GM21528 (cell line): ENCODE measurements around the gene BPIFB6.

Experiments used
- ATAC-seq: cut with Tn5 transposase; IDR thresholded peaks from one replicate; pipeline ENCODE4 v1.9.1; 2021; ENCODE audit warnings: mild to moderate bottlenecking, moderate library complexity; ENCODE audit not compliant: unreplicated experiment, low FRiP score

Gene BPIFB6

DNA sequence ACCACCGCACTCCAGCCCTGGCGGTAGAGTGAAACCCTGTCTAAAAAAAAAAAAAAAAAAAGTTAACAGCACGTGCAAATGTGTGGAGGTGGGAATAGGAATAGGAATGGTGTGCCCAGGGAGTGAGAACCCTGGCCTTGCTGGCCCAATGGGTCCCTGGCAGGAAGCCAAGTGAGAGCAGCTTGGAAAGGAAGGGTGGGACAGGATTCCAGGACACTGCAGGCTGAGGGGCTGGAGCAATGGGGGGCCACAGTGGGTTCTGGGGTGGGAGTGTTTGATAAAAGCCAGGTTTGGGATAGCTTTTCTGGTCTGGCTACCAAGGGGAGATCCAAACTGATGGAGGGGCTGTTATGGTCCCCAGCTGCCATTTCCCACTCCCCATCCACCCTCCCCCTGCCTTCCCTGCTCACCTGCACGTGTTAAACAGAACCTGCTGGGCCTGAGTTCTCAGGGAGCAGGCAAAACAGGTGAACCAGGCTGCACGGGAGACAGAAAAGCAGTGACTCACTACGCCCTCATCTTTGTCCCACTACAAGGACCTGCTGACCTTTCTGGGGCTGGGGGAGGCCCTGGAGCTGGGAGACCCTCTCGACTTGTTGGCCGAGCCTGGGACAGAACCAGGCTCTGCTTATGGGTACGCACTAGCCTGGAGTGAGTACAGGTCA is 30.5 kb upstream of the BPIFB6 start:
- ATAC-seq = no peak

GRCh38 chr20:33002087-33002808 is 29.2 kb upstream of the BPIFB6 start:
- ATAC-seq = no peak

DNA sequence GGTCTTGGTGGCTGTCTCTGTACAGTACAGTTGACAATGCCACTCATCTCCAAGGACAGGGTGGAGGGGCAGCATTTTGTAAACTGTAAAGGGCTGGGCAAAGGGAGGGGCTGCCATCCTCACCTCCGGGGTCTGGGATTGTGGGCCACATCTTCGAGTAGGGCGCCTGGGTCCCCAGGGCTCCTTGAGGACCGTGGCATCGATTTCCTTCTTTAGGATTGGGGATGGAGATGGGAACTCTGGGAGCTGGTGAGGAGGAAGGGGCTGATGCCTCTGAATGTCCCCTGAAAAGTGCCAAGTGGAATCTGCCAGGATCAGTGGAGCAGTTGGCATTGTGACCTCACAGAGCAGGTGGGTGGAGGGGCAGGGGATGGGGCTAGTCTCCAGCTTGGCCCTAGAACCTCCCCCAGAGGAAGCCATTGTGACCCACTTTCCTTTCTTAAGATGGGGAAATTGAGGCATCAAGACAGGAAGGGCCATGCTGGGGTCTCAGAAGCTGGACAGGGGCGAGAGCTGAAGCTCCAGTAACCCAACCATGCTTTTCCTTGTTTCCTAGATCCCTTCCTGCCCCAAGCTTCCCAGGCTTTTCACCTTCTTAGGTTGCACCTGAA is 27.2 kb upstream of the BPIFB6 start, which contains the start of gene SUN5:
Gene SUN5 (minus strand): TSS at position 293 of the 611 bp plus-strand sequence. CDS start 93 bp downstream, at position 200.
- no peak for ATAC-seq

GRCh38 chr20:33005132-33005566 is 26.3 kb upstream of the BPIFB6 start:
- ATAC-seq = no peak

- ATAC-seq = no peak
Measured at GRCh38 chr20:33005908-33006775, 25.3 kb upstream of the BPIFB6 start.

- ATAC-seq = no peak
Measured at GRCh38 chr20:33006776-33007375, 24.6 kb upstream of the BPIFB6 start.

GRCh38 chr20:33007376-33008335 is 23.8 kb upstream of the BPIFB6 start, which contains the start of gene BPIFB2:
BPIFB2 (plus strand) TSS chr20:33007704; CDS start chr20:33008575, 871 bp downstream.
- ATAC-seq = no peak

- ATAC-seq = no peak
Measured at GRCh38 chr20:33008336-33009213, 22.9 kb upstream of the BPIFB6 start.

- no peak for ATAC-seq
Measured at GRCh38 chr20:33009214-33010132, 22.0 kb upstream of the BPIFB6 start.

DNA sequence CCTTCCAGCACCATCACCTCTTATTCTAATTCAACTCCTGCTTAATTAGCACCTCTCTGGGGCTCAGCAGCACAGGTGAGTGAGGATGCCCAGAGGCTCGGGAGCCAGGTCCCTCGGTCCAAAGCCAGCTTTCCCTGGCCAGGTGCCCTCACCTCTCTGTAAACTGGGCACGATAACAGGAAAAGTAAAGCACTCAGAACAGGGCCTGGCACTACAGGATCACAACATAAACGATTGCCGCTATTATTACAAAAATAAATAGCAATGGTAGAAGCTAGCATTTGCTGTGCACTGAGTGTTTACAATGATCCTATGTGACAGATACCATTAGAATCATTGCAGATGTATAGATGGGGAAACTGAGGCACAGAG is 21.3 kb upstream of the BPIFB6 start:
- ATAC-seq = no peak

- ATAC-seq = no peak
Measured at GRCh38 chr20:33010674-33011449, 20.6 kb upstream of the BPIFB6 start.

GRCh38 chr20:33012327-33013189 is 18.9 kb upstream of the BPIFB6 start:
- no peak for ATAC-seq

GRCh38 chr20:33013701-33014326 is 17.6 kb upstream of the BPIFB6 start:
- ATAC-seq = no peak

DNA sequence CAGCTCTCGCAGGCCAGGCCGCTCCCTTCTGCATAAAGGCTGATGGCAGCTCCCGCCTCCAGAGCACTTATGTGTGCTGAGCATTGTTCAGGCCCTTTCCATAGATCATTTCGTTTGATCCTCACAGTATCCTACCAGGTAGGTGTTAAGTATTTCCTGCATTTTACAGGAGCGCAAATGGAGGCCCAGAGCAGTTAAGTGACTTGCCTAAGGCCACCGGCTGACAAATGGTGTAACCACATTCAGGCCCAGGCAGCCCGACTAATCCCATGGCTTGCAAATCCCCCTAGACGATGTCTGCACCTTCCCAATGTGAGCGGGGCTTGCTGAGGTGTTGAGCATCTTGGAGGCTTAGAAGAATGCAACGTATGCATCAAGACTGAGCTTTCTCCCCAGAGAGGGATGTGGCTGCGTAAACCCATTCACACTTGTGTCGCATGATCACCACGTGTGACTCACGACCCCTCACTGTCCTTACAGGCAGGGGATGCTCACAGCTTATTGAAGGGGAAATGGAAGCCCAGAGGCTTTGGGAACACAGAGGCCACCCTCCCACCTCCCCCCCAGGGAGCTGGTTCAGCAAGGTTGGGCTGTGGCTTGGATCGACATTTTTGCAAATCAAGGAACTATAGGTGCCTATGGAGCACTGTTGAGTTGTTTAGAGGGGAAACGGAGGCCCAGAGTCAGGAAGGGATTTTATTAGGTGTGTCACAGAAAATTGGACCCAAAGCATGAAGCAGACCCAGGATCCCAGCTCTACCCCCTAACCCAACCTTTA is 16.9 kb upstream of the BPIFB6 start:
- no peak for ATAC-seq
